HG03378 (cell line): ENCODE measurements around the gene AGPAT4.
"Not testable (repeated sequence)": the region's sequence is repeated elsewhere in the genome, so short reads cannot be mapped to it uniquely, and the experiment has no call there.

Experiments used
- ATAC-seq: cut with Tn5 transposase; IDR thresholded peaks from one replicate; pipeline ENCODE4 v1.9.1; 2021; ENCODE audit warnings: mild to moderate bottlenecking, moderate library complexity; ENCODE audit not compliant: unreplicated experiment

AGPAT4 gene, protein sequence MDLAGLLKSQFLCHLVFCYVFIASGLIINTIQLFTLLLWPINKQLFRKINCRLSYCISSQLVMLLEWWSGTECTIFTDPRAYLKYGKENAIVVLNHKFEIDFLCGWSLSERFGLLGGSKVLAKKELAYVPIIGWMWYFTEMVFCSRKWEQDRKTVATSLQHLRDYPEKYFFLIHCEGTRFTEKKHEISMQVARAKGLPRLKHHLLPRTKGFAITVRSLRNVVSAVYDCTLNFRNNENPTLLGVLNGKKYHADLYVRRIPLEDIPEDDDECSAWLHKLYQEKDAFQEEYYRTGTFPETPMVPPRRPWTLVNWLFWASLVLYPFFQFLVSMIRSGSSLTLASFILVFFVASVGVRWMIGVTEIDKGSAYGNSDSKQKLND

DNA sequence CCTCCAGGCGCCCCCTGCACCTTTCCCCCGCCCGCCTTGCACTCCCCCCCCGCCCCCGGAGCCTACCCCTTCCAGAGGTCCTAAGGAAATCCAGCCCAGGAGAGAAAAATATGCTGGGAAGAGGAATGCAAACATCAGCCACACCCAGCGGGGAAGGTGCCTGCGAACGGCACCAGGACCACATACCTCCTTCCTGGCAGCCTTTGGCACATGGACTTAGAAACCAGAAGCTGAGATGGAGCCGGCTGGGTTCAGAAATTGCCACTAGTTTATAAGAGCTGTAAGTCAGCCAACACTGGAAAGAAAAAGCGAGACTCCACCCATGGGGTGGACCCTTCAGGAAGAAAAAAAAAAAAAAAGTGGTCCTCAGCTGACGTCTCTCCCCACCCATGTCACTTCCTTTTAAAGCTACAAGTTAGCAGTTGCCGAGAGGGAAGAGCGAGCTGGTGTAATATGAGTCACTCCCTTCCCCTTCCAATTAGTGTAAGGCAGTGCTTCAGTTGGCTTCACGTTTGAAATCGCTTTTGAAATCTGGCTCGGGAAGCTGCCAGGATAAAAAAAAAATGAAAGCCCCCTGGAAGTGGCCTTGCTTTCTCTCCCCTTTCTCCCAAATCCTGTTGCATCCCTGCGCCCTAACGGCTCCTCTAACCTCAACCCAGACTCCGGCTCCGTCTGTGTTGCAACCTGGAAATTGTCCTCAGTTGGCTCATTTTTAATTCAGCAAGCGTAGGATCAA, at the start of gene AGPAT4:
AGPAT4 (minus strand) TSS at position 310 of the 736 bp plus-strand sequence. CDS start 41,848 bp downstream, outside the sequence.
- ATAC-seq = peak; percentile 100

DNA sequence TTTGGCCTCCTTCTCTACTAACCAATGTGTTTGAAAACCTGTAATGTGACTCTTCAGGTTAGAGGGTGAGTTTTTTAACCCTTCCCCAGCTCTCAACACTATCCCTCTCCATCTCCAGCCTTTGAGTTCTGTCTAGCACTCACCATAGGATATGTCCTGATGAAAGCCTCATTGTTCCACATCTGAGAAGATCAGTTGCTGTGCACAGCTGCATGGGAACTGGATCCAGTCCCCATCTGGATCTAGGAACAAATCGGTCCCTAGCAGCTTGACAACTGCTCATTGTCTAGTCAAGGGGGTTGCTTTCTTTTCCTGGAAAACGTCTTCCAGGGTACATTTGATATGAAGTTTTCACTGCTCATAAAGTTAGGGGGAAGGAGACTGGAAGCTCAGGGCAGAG, 45.4 kb upstream of the AGPAT4 start:
- ATAC-seq = no peak

DNA sequence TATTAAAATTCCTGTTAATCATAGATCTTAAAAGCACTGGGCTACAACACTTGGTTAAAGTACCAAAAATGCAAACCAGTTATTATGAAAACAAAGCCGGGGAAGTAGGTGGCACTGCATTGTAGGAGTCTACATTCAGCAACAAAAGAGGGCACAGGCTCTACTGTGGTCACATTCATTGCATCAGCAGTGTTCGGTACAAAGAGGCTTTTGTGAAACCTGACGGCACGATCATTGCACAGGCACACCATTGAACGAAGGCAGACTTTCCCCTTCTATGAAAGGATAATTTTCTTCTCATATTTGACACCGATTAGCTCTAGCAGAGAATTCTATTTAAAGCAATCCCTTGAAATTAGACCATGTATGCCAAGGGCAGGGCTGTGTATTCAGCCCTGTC, 44.6 kb upstream of the AGPAT4 start:
- no peak for ATAC-seq

DNA sequence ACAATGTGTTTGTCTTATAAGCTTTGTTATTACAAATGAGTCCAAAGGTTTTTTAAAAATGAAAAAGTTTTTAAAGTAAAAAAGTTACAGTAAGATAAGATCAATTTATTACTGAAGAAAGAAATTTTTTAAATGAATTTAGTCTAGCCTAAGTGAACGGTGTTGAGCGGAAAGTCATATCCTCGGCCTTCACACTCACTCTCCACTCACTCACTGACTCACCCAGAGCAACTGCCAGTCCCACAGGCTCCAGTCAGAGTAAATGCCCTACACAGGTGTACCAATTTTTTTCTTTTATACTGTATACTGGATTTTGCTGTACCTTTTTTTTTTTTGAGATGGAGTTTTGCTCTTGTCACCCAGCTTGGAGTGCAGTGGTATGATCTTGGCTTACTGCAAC, 42.7 kb upstream of the AGPAT4 start:
- ATAC-seq = no peak

DNA sequence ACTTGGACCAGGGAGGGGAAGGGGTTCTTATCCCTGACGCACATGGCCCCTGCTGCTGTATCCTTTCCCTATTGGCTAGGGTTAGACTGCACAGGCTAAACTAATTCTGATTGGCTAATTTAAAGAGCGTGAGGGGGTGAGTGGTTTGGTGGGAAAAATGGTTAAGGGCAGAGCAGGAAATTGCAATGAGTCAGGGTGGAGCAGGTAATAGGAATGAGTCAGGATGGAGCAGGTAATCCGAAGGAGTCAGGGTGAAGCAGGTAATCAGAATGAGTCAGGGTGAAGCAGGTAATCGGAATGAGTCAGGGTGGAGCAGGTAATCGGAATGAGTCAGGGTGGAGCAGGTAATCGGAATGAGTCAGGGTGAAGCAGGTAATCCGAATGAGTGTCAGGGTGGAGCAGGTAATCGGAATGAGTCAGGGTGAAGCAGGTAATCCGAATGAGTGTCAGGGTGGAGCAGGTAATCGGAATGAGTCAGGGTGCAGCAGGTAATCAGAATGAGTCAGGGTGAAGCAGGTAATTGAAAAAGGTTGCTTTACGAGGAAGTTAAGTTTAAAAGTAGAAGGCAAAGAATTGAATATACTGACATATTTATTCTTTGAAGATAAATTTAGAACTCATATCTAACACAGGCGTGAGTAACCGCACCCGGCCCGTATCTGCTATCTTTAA, 41.5 kb upstream of the AGPAT4 start:
- not testable (repeated sequence) for ATAC-seq

DNA sequence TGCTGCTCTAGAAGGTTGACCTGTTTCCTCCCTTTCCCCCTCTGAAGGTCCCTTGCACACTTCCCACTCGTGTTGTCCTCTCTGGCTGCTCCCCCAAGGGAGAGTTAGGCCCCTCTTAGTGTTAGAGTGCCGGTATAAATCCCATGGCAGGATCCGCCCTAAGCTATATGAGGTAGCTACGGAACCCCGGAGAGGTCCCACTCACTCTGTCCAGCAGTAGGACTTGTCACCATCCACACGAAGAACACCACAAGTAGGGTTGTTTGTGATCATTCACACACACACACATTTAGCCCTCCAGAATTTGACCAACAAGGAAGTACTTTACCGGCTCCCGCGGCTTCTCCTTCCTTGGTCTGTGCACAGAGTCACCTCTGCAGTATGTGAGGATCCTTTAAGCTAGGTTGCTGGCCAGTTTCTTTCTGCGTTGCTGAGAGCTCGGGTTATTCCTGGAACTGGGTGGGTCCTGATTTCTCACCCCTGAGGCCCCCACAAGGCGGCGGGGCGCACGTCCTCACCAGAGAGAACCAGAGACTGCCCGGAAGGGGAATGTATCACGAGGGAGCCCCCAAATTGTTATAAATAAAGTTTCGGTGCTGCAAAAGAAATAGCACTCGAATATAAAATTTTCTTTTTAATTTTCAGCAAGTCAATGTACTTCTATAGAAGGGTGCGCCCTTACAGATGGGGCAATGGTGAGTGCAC, 40.8 kb upstream of the AGPAT4 start:
- not testable (repeated sequence) for ATAC-seq

DNA sequence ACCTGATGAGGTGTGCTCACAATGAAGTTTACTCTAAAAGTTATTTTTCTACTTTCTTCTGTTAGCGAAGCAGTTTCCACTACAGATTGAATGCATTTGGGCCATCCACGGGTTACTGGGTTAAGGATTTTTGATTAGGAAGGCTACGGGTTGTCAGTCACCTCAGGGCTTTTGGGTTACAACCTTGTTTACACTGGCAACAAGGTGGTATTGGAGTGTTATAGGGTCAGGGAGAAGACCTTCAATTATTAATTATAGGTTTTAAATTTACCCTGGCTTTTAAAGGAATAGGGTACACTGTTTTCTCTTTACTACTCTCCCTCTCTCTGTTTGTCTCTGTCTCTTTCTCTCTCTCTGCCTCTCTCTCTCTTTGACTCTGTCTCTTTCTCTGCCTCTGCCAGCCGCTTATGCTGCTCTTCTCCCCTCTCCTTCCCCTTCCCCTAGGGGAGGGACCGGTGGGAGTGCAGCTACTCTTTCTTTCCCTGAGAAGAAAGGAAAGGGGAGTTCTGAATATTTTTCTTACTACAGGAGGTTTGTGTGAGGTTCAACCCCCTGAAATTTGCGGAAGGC, 40.2 kb upstream of the AGPAT4 start:
- ATAC-seq = no peak

DNA sequence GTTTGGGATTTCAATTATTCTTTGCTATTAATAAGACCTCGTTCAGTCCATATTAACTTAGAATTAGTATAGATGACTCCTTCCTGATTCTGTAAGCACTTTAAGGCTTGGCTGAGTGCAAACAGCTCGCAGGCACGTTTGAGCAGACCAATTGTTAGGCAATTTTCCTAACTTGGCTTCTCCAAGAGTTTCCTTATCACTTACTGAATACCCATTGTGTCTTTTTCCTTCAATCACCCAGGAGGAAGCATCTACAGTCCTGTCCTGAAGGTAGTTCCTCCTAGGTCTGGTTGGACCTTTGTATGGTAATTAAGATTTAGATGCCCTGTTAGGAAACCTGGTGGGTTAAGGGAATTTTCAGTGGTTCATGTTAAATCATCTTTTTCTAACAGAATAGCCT, 39.6 kb upstream of the AGPAT4 start:
- ATAC-seq = not testable (repeated sequence)

DNA sequence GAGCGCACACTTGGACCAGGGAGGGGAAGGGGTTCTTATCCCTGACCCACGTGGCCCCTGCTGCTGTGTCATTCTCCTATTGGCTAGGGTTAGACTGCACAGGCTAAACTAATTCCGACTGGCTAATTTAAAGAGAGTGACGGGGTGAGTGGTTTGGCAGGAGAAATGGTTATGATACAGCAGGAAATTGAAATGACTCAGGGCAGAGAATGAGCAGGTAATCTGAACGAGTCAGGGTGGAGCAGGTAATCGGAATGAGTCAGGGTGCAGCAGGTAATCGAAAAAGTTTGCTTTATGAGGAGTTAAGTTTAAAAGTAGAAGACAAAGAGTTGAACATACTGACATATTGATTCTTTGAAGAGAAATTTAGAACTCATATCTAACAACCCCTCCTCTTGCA, 35.9 kb upstream of the AGPAT4 start:
- ATAC-seq = not testable (repeated sequence)

DNA sequence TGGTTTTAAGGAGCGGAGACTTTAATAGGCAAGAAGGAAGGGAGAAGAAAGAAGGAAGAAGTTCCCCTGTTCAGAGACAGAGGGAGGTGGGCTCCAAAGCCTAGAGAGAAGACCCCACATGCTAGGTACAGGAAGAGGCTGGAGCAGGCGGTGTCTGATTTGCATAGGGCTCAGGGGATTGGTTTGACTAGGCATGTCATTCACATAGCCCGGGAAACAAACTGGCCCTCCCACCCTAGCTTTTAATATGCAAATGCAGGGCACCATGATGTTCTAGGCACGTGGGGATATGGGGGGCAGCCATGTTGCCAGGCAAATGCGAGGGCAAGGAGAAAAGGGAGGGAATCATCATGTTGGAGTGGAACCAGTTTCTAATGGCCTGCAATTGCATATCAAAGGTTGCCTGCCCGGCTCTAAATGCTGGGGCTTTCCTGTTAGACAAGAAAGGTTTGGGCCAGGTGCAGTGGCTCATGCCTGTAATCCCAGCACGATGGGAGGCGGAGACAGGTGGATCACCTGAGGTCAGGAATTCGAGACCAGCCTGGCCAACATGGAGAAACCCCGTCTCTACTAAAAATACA, 34.3 kb upstream of the AGPAT4 start:
- ATAC-seq = no peak

DNA sequence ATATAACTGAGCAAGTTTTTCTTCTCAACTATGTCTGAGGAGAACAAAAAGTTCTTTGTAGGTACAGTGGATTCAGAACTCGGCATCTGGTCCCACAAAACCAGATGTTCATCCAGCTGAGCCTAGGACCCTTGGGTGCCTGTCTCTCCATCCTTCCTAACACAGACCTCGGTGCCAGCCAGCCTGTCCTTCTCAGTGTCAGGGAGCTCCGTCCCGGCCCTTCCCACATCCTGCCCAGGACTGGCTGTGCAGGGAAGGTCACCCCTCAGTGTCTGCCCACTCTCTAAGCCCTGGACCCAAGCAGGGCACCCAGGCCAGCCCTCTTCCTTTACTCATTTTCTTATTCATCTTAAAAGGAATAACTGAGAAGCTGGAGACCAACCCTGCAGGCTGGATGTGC, 32.0 kb upstream of the AGPAT4 start:
- no peak for ATAC-seq

DNA sequence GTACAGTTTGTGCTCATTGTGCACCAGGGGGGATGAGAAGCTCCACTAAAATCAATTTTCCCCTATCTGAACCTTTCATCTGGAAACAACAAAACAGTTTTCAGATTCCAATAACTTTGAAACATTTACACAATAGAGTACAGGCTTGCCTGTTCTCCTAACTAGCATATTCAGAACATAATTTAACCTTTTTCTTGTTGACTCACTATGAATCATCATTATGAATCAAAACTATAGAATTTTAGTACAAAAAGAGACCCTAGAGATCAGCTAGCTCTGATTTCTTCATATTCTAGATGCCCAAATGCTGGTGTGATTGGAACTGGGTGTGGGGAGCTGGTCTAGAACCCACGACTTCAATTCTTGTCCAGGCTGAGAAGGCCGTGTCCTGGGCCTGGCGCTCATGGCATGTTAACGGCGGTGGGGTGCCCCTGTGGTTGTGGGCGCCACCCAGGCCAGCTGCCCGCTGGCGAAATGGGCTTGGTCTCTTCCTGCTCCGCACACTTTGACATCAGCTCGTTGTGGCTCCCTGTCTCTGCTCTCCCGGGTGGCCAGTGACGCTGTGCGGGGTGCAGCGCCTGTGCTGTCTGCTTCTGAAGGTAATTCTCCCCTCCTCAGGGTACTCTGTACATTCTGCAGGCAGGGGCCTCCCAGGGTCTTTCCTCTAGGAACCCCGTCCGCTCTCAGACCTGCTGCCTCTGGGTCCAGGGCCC, 29.9 kb upstream of the AGPAT4 start:
- ATAC-seq = no peak

DNA sequence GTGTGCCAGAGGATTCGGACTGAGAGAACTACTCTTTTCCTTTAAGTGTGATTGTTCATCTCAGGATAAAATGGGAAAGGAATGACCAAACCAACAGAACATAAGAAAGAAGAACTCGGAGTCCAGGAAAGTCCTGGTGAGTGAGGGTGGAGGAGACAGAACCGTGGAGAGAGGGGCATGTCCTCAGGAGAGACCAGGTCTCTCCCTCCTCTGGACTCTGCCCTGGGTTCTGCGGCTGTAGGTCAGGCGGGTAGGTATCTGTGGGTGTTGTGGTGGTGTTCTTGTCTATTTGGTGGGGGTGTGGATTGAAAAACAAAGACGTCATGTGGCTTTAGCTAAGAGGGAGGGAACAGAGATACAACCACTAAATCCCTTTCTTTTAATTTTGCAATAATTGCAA, 29.1 kb upstream of the AGPAT4 start:
- no peak for ATAC-seq

DNA sequence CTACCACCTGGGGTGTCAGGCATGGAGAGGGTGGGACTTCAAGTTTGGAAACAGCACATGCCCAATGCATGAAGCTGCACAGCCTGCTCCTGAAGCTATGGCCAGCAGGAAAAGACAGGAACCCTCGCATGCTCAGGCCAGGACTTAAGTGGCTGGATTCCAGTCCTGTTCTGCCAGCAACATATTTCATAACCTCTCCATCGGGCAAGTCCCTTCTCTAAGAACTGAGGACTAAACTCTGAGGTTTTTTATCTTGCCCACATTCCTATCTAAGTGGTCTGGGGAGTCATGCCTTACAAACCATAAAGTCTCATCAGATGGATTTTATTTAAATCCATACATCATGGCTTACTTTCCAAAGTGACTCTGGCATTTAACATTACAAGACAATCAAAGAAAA, 27.5 kb upstream of the AGPAT4 start:
- no peak for ATAC-seq

DNA sequence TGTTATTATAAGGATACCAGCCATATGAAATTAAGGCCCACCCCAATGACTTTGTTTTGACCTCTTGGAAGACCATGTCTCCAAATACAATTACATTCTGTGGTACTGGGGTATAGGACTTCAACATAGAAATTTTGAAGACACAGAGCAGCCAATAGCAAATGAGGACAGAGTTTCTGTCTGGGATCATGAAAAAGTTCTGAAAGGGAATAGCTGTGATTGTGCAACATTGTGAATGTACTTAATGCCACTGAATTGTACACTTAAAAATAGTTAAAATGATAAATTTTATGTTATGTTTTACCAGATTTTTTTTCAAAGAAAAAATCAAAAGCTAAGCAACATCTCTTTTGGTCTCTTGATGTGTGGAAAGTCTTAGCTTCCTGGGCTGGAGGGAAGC, 27.0 kb upstream of the AGPAT4 start:
- ATAC-seq = no peak

DNA sequence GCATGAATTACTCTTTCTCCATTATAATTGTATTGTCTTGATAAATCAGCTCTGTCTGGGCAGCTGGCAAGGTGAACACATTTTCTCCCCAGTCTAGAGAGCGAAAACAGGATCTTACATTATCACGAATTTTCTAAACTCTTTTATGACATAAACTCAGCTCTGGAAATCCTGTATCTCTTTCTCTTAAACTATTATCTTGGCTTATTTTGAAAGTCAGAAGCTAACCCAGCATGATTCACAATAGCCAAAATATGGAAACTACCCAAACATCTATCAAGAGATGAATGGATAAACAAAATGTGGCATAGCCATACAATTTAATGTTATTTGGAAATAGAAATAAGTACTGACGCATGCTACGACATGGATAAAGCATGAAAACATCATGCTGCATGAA, 25.9 kb upstream of the AGPAT4 start:
- ATAC-seq = no peak

DNA sequence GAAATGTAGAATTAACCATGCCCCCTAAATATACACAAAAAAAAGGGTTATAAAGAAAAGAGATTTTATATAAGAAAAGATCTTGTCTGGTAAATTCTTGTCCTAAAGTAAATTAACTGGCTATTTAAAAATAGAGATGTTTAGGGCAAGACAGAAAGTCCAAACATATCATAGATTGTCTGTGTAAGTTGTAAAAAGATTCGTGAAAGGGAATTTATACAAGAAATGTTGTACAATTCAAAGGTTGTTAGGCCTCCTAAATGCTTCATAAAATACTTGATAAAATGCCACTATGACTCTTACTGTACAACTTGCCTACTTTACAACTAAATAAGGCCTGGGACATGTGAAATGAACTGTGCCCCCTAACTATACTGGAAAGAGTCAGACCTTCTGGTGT, 21.9 kb upstream of the AGPAT4 start:
- ATAC-seq = no peak

DNA sequence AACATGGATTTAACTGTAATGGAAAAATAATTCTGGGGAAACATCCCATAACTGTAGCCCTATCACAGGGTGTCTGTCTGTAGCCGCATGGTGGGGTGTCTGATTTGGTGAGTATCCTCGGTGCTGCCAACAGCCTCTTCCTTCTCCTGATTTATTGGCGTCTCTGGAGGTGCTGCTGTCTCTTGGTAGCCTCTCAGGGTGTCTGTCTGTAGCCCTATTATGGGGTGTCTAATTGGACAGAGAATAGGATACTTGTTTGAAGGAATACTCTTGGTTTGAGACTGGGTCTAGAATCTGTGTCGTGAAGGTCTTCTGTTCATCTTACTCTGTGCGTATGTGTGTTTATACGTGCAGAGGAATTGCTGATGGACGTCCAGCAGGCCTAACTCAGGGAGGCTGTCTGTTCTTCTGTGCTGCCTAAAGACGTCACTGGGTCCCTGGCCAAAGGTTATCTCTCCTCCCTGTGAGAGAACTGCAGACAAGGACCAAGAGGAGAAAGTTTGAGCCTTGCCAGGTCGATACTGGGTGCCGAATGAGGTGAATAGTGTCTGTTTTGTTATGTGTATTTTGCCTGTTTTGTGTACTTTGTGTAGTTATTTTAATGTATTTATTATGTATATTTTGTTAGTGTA, 18.9 kb upstream of the AGPAT4 start:
- ATAC-seq = no peak

DNA sequence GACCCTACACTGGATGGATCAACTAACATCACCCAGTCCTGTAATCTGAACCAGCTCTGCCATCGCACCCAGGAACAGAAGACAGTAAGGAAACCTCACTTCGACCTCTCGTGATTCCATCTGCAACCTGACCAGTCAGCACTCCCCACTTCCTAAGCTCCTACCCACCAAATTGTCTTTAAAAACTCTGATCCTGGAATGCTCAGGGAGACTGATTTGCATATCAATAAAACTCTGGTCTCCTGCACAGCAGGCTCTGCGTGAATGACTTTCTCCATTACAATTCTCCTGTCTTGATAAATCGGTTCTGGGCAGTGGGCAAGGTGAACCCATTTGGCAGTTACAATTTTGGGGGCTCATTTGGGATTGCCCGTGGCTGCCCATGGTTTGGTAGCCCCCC, 18.3 kb upstream of the AGPAT4 start:
- ATAC-seq = no peak
